Muscle of leg (tissue), 16 donors: ENCODE data around the gene IDH1. TPM values are rescaled to one million over a fixed set of nuclear protein-coding genes. Genes with fewer than 3 reads are reported as not detected.

ENCODE experiments used
- DNase-seq: peaks from one replicate; pipeline ENCODE4 v3.0.0; 2013
- H3K27ac ChIP-seq: one replicate; pipeline ENCODE4 v1.5.1; 2013; ENCODE audit warnings: mild to moderate bottlenecking, low read length, control low read depth
- H3K27me3 ChIP-seq: one replicate; pipeline ENCODE4 v1.6.1; 2013; ENCODE audit warnings: low read length; ENCODE audit not compliant: control insufficient read depth, insufficient read depth
- H3K36me3 ChIP-seq: one replicate; pipeline ENCODE4 v1.6.1; 2013; ENCODE audit warnings: low read length; ENCODE audit not compliant: control insufficient read depth, insufficient read depth
- H3K4me1 ChIP-seq: one replicate; pipeline ENCODE4 v1.6.1; 2013; ENCODE audit warnings: low read length; ENCODE audit not compliant: control insufficient read depth, insufficient read depth
- H3K4me3 ChIP-seq: one replicate; pipeline ENCODE4 v1.5.1; 2013; ENCODE audit warnings: low read length, control low read depth
- H3K9me3 ChIP-seq: replicated peaks from 2 replicates; pipeline ENCODE4 v1.6.1; 2013; ENCODE audit warnings: low read depth, low read length; ENCODE audit not compliant: control insufficient read depth
- WGBS: methylation state at CpG from one replicate; pipeline ENCODE4 v1.1.5; 2013; ENCODE audit warnings: missing lambda C conversion rate; ENCODE audit not compliant: insufficient coverage; 5-methylcytosine and 5-hydroxymethylcytosine counted together
- long read RNA-seq, 11 donors: transcript quantifications; one replicate each; lab custom pipeline, GENCODE V29; 2026
- polyA plus RNA-seq, 8 donors: library from polyadenylated mRNA; unstranded; fragments of 120-200 nt; gene quantifications; one replicate each; pipeline versions ENCODE4 v1.2.1 to v1.2.3, GENCODE V29; 2013; ENCODE audit warnings: inconsistent platforms in 1 of 8, low replicate concordance in 1 of 8; ENCODE audit not compliant: insufficient read length in 8 of 8, insufficient read depth in 1 of 8
- total RNA-seq: library from RNA; stranded (reverse); fragments of 120-200 nt; gene quantifications from one replicate; pipeline ENCODE4 v1.2.4, GENCODE V29; 2013

IDH1 gene
- total RNA-seq (37.2 TPM), polyA plus RNA-seq (10 to 100 TPM; 33.3 to 43.7 (median 36.1) TPM)
- long read RNA-seq, donor 1, transcript IDH1-201 (10 exons, 2,382 nt), result major isoform, 8 of 8 reads
- long read RNA-seq, donor 1, partial matches to known transcripts, result 0 of 8 reads
- long read RNA-seq, donor 1, other reads (novel, unspliced or antisense), result 0 of 8 reads
- long read RNA-seq, donor 2, transcript IDH1-201 (10 exons, 2,382 nt), result major isoform, 5 of 6 reads
- long read RNA-seq, donor 2, partial matches to known transcripts, result 0 of 6 reads
- long read RNA-seq, donor 2, other reads (novel, unspliced or antisense), result 0 of 6 reads
- long read RNA-seq, donor 3, transcript IDH1-201 (10 exons, 2,382 nt), result major isoform, 11 of 17 reads
- long read RNA-seq, donor 3, partial matches to known transcripts, result 0 of 17 reads
- long read RNA-seq, donor 3, other reads (novel, unspliced or antisense), result 0 of 17 reads
- long read RNA-seq, donor 4, partial matches to known transcripts, result 0 of 3 reads
- long read RNA-seq, donor 4, other reads (novel, unspliced or antisense), result 0 of 3 reads
- long read RNA-seq, donor 5, transcript IDH1-201 (10 exons, 2,382 nt), result major isoform, 17 of 91 reads
- long read RNA-seq, donor 5, partial matches to known transcripts, result 67 of 91 reads
- long read RNA-seq, donor 5, other reads (novel, unspliced or antisense), result 0 of 91 reads
- long read RNA-seq, donor 6, transcript IDH1-201 (10 exons, 2,382 nt), result major isoform, 18 of 21 reads
- long read RNA-seq, donor 6, partial matches to known transcripts, result 0 of 21 reads
- long read RNA-seq, donor 6, other reads (novel, unspliced or antisense), result 0 of 21 reads
- long read RNA-seq, donor 7, transcript IDH1-201 (10 exons, 2,382 nt), result major isoform, 6 of 9 reads
- long read RNA-seq, donor 7, partial matches to known transcripts, result 0 of 9 reads
- long read RNA-seq, donor 7, other reads (novel, unspliced or antisense), result 0 of 9 reads
- long read RNA-seq, donor 8, transcript IDH1-201 (10 exons, 2,382 nt), result major isoform, 6 of 9 reads
- long read RNA-seq, donor 8, partial matches to known transcripts, result 0 of 9 reads
- long read RNA-seq, donor 8, other reads (novel, unspliced or antisense), result 0 of 9 reads
- long read RNA-seq, donor 9, transcript IDH1-201 (10 exons, 2,382 nt), result major isoform, 11 of 12 reads
- long read RNA-seq, donor 9, partial matches to known transcripts, result 0 of 12 reads
- long read RNA-seq, donor 9, other reads (novel, unspliced or antisense), result 0 of 12 reads
- long read RNA-seq, donor 10, transcript IDH1-201 (10 exons, 2,382 nt), result major isoform, 14 of 14 reads
- long read RNA-seq, donor 10, partial matches to known transcripts, result 0 of 14 reads
- long read RNA-seq, donor 10, other reads (novel, unspliced or antisense), result 0 of 14 reads
- long read RNA-seq, donor 11, transcript IDH1-201 (10 exons, 2,382 nt), result major isoform, 9 of 14 reads
- long read RNA-seq, donor 11, partial matches to known transcripts, result 0 of 14 reads
- long read RNA-seq, donor 11, other reads (novel, unspliced or antisense), result 0 of 14 reads

GRCh38 chr2:208254871-208255556, at the start of gene IDH1:
Gene IDH1, minus strand, starts transcription at chr2:208255071. Its CDS starts 3,520 bp downstream, at chr2:208251551.
- Histone ChIP-seq H3K27me3 (no peaks in the 10 kb centered on the region), H3K4me1 (peaks cover 9% of the 10 kb centered on the region), H3K27ac (peak within 1 kb of the TSS; percentile 90), H3K4me3 (peak within 1 kb of the TSS; percentile 81), H3K9me3 (no peaks in the 10 kb centered on the region), H3K36me3 (peaks cover 15% of the 10 kb centered on the region)
- DNase-seq, result peak; percentile 97
- 0% methylated on average over 39 of the region's 48 CpGs for WGBS

GRCh38 chr2:208304157-208304556, 49.3 kb upstream of the IDH1 start:
- H3K4me1 ChIP-seq, result no peaks in the 10 kb centered on the region
- no peaks in the 10 kb centered on the region for H3K27me3 ChIP-seq
- H3K9me3 ChIP-seq, result no peaks in the 10 kb centered on the region
- H3K36me3 ChIP-seq, result peaks cover 21% of the 10 kb centered on the region
- DNase-seq, result no peak
- H3K4me3 ChIP-seq, result no peak overlapping the region
- WGBS, result 83% methylated on average over 3 of the region's 4 CpGs
- H3K27ac ChIP-seq, result no peak overlapping the region

DNA sequence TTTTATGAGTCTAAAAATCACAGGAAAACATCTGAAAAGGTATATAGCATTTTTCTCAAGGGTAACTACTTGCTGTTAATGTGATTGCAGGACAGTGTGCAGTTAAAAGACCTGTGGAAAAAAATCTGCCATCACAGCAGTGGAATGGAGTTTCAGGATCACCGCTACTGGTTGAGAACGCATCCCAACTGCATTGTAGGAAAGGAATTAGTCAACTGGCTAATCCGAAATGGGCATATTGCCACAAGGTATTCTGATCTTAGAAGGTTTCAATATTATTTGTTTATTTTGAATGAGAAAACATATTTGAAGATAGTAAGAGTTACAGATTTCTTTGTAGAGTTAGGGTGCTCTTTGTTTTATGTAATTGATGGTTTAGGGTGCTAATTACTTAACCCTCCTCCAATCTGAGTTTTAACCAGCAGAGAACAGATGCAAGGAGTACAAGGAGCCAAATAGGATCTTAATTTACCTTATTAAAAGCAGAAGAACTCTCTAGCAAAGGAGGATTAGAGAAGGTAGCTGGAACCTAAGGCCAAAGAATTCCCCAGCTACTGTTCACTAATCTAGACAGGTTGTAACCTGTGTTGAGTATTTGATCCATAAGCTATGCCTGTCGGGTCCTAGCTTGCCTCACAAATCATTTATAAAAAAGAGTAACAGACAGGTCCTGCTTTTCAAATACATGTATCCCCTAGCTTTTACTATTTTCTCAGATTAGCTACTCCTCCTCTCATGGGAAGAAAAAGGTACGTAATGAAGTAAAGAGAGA, 46.2 kb upstream of the IDH1 start:
- no peak overlapping the region for H3K4me3 ChIP-seq
- H3K27ac ChIP-seq, result no peak overlapping the region
- 100% methylated on average over 3 of the region's 5 CpGs for WGBS
- H3K27me3 ChIP-seq, result no peaks in the 10 kb centered on the region
- DNase-seq, result no peak
- H3K4me1 ChIP-seq, result no peaks in the 10 kb centered on the region
- peaks cover 28% of the 10 kb centered on the region for H3K36me3 ChIP-seq
- no peaks in the 10 kb centered on the region for H3K9me3 ChIP-seq

- Histone ChIP-seq H3K27me3 (no peaks in the 10 kb centered on the region), H3K9me3 (no peaks in the 10 kb centered on the region), H3K4me1 (no peaks in the 10 kb centered on the region), H3K4me3 (no peak overlapping the region), H3K27ac (no peak overlapping the region), H3K36me3 (peaks cover 30% of the 10 kb centered on the region)
- WGBS, result no CpG with 5 or more reads among the region's 1 CpG
- DNase-seq, result no peak
Measured at GRCh38 chr2:208297961-208298360, 43.1 kb upstream of the IDH1 start.

- Histone ChIP-seq H3K27ac (no peak overlapping the region), H3K27me3 (no peaks in the 10 kb centered on the region), H3K4me3 (no peak overlapping the region), H3K9me3 (no peaks in the 10 kb centered on the region), H3K4me1 (no peaks in the 10 kb centered on the region), H3K36me3 (peaks cover 27% of the 10 kb centered on the region)
- no peak for DNase-seq
- WGBS, result 100% methylated on average over 1 of the region's 2 CpGs
Measured at GRCh38 chr2:208296610-208297009, 41.7 kb upstream of the IDH1 start.

GRCh38 chr2:208295834-208296233, 41.0 kb upstream of the IDH1 start:
- Histone ChIP-seq H3K36me3 (peaks cover 23% of the 10 kb centered on the region), H3K27me3 (no peaks in the 10 kb centered on the region), H3K4me1 (no peaks in the 10 kb centered on the region), H3K4me3 (no peak overlapping the region), H3K9me3 (no peaks in the 10 kb centered on the region), H3K27ac (no peak overlapping the region)
- no peak for DNase-seq
- no CpG with 5 or more reads among the region's 4 CpGs for WGBS

GRCh38 chr2:208294482-208295024, 39.7 kb upstream of the IDH1 start:
- Histone ChIP-seq H3K27ac (no peak overlapping the region), H3K9me3 (peaks cover 9% of the 10 kb centered on the region), H3K4me3 (no peak overlapping the region), H3K36me3 (peaks cover 24% of the 10 kb centered on the region), H3K4me1 (no peaks in the 10 kb centered on the region), H3K27me3 (no peaks in the 10 kb centered on the region)
- DNase-seq, result no peak
- WGBS, result 80% methylated on average over 1 of the region's 4 CpGs

DNA sequence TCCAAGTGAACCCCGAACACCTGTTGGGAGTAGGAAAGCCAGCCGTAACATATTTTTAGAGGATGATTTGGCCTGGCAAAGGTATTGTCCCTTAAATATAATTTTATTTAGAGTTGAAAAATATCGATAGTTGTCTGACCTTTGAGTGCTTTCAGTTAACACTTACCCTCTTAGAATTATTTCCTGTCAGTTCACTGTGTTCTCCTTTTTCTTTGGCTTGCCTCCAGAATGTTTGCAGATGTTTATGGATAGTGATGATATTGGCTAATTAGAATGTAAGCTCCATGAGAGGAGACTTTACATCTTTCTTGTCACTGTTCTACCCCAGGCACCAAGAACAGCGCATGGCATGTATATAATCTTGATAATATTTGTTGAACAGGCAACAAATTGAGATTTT, 31.0 kb upstream of the IDH1 start:
- no peak overlapping the region for H3K4me3 ChIP-seq
- no peak overlapping the region for H3K27ac ChIP-seq
- DNase-seq, result peak; percentile 23
- H3K27me3 ChIP-seq, result no peaks in the 10 kb centered on the region
- peaks cover 30% of the 10 kb centered on the region for H3K36me3 ChIP-seq
- no CpG with 5 or more reads among the region's 4 CpGs for WGBS
- H3K4me1 ChIP-seq, result no peaks in the 10 kb centered on the region
- peaks cover 9% of the 10 kb centered on the region for H3K9me3 ChIP-seq
